Upper lobe of left lung (tissue), 6 donors: Measurements from ENCODE around the gene NHLRC4. TPM values are rescaled to one million over a fixed set of nuclear protein-coding genes. Genes with fewer than 3 reads are reported as not detected.

ENCODE experiments used
- ATAC-seq, 2 donors: fragments of 200-7000 bp; cut with Tn5 transposase; one replicate each; pipeline ENCODE4 v1.9.1; 2022; ENCODE audit warnings: mild to moderate bottlenecking in 2 of 2, moderate library complexity in 2 of 2; ENCODE audit not compliant: low FRiP score in 2 of 2
- DNase-seq, 2 donors: peaks; one replicate each; pipeline ENCODE4 v3.0.0-alpha.2; 2019 to 2020
- H3K27ac ChIP-seq, 4 donors: fragments of 200-600 bp; sonication (generic); one replicate each; pipeline ENCODE4 v1.5.1; 2016 to 2019
- H3K27me3 ChIP-seq, 4 donors: fragments of 200-600 bp; sonication (generic); one replicate each; pipeline ENCODE4 v1.5.1; 2017 to 2019
- H3K36me3 ChIP-seq, 4 donors: fragments of 200-600 bp; sonication (generic); one replicate each; pipeline ENCODE4 v1.5.1; 2016 to 2019
- H3K4me1 ChIP-seq, 4 donors: fragments of 200-600 bp; sonication (generic); one replicate each; pipeline ENCODE4 v1.5.1; 2018 to 2019
- H3K4me3 ChIP-seq, 4 donors: fragments of 200-600 bp; sonication (generic); one replicate each; pipeline ENCODE4 v1.5.1; 2017 to 2019; ENCODE audit warnings: mild to moderate bottlenecking in 2 of 4, moderate library complexity in 1 of 4
- H3K9me3 ChIP-seq, 4 donors: fragments of 200-600 bp; sonication (generic); one replicate each; pipeline ENCODE4 v1.5.1; 2018 to 2019
- EP300 ChIP-seq, 4 donors: sonication (generic); formaldehyde crosslinking; IDR thresholded peaks; one replicate each; pipeline ENCODE4 v1.5.1; 2017; ENCODE audit warnings: antibody characterized with exemption in 4 of 4, control low read depth in 2 of 4
- POLR2A ChIP-seq, 4 donors: fragments of 450-650 bp; IDR thresholded peaks; one replicate each; pipeline ENCODE4 v1.5.1; 2016 to 2017; ENCODE audit warnings: antibody characterized with exemption in 4 of 4, mild to moderate bottlenecking in 2 of 4
- POLR2AphosphoS5 ChIP-seq, 2 donors: sonication (generic); formaldehyde crosslinking; IDR thresholded peaks; one replicate each; pipeline ENCODE4 v1.5.1; 2017; ENCODE audit warnings: antibody characterized with exemption in 2 of 2
- WGBS, 2 donors: methylation state at CpG; one replicate each; pipeline ENCODE4 v1.1.5; 2017 to 2018; 5-methylcytosine and 5-hydroxymethylcytosine counted together
- total RNA-seq, 6 donors: library from RNA; depleted of rRNA in 4 of 6; stranded (reverse); fragments of >200 nt in 4 of 6; gene quantifications; one replicate each; pipeline versions ENCODE4 v1.1.0 to v1.2.1, GENCODE V29; 2016 to 2021
- TF ChIP-seq, protein P1 (sequence below), 6 experiments: fragments of 450-650 bp in 4 of 6; fragments of 200-600 bp in 2 of 6; sonication (generic) in 2 of 6; IDR thresholded peaks; one replicate each; pipeline ENCODE4 v1.5.1; 2016 to 2019; ENCODE audit warnings: antibody characterized with exemption in 6 of 6
- donor health status: DM: no; HTN: no; CAD: no; lungs with moderate emphysema.
- donor health status: DM: no; HTN: yes; CAD: no; lungs with severe emphysema.

NHLRC4 gene
- total RNA-seq, 6 donors from 2014 or later = 1.2 to 7.8 (median 3.3) TPM

DNA sequence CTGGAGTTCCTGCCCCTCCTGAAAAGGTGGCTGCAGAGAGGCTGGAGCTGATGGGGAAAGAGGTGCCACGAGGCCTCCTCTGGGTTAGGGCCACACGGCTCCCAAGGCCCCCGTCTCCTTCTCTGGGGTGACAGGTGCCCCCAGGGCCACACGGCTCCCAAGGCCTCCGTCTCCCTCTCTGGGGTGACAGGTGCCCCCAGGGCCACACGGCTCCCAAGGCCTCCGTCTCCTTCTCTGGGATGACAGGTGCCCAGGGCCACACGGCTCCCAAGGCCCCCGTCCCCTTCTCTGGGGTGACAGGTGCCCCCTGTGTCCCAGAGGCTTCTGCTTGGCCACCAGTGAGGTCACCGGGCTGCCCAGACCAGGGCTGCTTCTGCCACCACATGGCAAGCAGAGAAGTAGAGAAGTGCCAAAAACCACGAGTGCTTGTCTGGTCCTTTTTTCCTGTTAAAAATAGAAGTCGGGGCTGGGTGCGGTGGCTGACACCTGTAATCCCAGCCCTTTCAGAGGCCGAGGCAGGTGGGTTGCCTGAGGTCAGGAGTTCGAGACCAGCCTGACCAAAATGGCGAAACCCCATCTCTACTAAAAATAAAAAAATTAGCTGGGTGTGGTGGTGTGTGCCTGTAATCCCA, 35.2 kb upstream of the NHLRC4 start:
- H3K4me3 ChIP-seq = no peak overlapping the region
- no peaks in the 10 kb centered on the region for H3K27me3 ChIP-seq
- TF ChIP-seq EP300 (IDR thresholded peaks at IDR 0.05) (no peak), POLR2A (IDR thresholded peaks at IDR 0.05) (no peak), POLR2AphosphoS5 (IDR thresholded peaks at IDR 0.05) (no peak)
- TF ChIP-seq, protein P1, sequence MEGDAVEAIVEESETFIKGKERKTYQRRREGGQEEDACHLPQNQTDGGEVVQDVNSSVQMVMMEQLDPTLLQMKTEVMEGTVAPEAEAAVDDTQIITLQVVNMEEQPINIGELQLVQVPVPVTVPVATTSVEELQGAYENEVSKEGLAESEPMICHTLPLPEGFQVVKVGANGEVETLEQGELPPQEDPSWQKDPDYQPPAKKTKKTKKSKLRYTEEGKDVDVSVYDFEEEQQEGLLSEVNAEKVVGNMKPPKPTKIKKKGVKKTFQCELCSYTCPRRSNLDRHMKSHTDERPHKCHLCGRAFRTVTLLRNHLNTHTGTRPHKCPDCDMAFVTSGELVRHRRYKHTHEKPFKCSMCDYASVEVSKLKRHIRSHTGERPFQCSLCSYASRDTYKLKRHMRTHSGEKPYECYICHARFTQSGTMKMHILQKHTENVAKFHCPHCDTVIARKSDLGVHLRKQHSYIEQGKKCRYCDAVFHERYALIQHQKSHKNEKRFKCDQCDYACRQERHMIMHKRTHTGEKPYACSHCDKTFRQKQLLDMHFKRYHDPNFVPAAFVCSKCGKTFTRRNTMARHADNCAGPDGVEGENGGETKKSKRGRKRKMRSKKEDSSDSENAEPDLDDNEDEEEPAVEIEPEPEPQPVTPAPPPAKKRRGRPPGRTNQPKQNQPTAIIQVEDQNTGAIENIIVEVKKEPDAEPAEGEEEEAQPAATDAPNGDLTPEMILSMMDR (IDR thresholded peaks at IDR 0.05) = no peak
- ATAC-seq = no peak
- peak in 1 of 2 donors; percentile 62 for DNase-seq
- no peak overlapping the region for H3K27ac ChIP-seq
- H3K4me1 ChIP-seq = peaks cover 18 to 59% (median 25%) of the 10 kb centered on the region in 4 donors
- H3K9me3 ChIP-seq = no peaks in the 10 kb centered on the region
- peaks cover 0 to 9% (median 5%) of the 10 kb centered on the region in 4 donors for H3K36me3 ChIP-seq
- WGBS, 2 donors = 88 to 89% methylated on average over 16 of the region's 16 CpGs

- Histone ChIP-seq H3K4me1 (peaks cover 16 to 49% (median 21%) of the 10 kb centered on the region in 4 donors), H3K4me3 (no peak overlapping the region), H3K27me3 (no peaks in the 10 kb centered on the region), H3K36me3 (peaks cover 0 to 28% (median 19%) of the 10 kb centered on the region in 4 donors), H3K27ac (no peak overlapping the region), H3K9me3 (no peaks in the 10 kb centered on the region)
- ATAC-seq (no peak), DNase-seq (peak in 1 of 2 donors; percentile 66)
- TF ChIP-seq, protein P1 (IDR thresholded peaks at IDR 0.05) = no peak
- TF ChIP-seq POLR2AphosphoS5 (IDR thresholded peaks at IDR 0.05) = no peak
- no peak for TF ChIP-seq EP300 (IDR thresholded peaks at IDR 0.05)
- no peak for TF ChIP-seq POLR2A (IDR thresholded peaks at IDR 0.05)
- WGBS, 2 donors = 91% methylated on average over 2 to 25 of the region's 30 CpGs
Observed at GRCh38 chr16:533391-534123, 33.2 kb upstream of the NHLRC4 start.

DNA sequence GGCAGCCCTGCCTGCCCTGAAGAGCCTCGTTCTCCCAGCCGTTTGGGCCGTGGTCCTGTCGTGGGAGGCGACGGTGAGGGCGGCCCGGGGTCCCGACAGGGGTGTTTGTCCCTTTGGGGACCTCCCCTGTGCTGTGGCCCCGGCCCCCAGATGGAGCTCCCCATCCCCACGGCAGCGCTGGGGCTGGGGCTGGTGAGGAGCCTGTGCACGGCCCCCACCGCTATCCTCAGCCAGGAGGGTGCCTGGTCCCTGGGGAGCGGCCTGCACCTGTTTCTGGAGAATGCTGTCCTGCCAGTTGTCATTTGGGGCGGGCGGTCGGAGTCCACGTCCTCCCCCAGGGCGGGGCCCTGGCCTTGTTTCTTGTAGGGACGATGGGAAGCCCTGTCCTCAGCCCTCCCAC, 32.7 kb upstream of the NHLRC4 start:
- Histone ChIP-seq H3K9me3 (no peaks in the 10 kb centered on the region), H3K36me3 (peaks cover 0 to 31% (median 19%) of the 10 kb centered on the region in 4 donors), H3K27me3 (no peaks in the 10 kb centered on the region), H3K4me1 (peaks cover 12 to 43% (median 15%) of the 10 kb centered on the region in 4 donors), H3K4me3 (no peak overlapping the region), H3K27ac (no peak overlapping the region)
- 85 to 90% methylated on average over 6 to 16 of the region's 21 CpGs for WGBS, 2 donors
- DNase-seq (peak in 1 of 2 donors; percentile 80), ATAC-seq (no peak)
- TF ChIP-seq POLR2A (IDR thresholded peaks at IDR 0.05) (no peak), EP300 (IDR thresholded peaks at IDR 0.05) (no peak), POLR2AphosphoS5 (IDR thresholded peaks at IDR 0.05) (no peak)
- TF ChIP-seq, protein P1 (IDR thresholded peaks at IDR 0.05) = no peak

GRCh38 chr16:534856-535445, 31.9 kb upstream of the NHLRC4 start:
- TF ChIP-seq, protein P1 (IDR thresholded peaks at IDR 0.05) = no peak
- TF ChIP-seq EP300 (IDR thresholded peaks at IDR 0.05) = no peak
- no peak for TF ChIP-seq POLR2AphosphoS5 (IDR thresholded peaks at IDR 0.05)
- TF ChIP-seq POLR2A (IDR thresholded peaks at IDR 0.05) = no peak
- H3K27me3 ChIP-seq = no peaks in the 10 kb centered on the region
- 94 to 95% methylated on average over 11 to 27 of the region's 27 CpGs for whole genome bisulfite sequencing, 2 donors
- H3K36me3 ChIP-seq = peaks cover 0 to 31% (median 19%) of the 10 kb centered on the region in 4 donors
- H3K9me3 ChIP-seq = no peaks in the 10 kb centered on the region
- DNase-seq (peak in 1 of 2 donors; percentile 71), ATAC-seq (peak in 1 of 2 donors; percentile 8)
- peaks cover 3 to 35% (median 7%) of the 10 kb centered on the region in 4 donors for H3K4me1 ChIP-seq
- no peak overlapping the region for H3K27ac ChIP-seq
- H3K4me3 ChIP-seq = no peak overlapping the region
